ENCODE results near the gene GUCY1A1.

GUCY1A1 gene

DNA sequence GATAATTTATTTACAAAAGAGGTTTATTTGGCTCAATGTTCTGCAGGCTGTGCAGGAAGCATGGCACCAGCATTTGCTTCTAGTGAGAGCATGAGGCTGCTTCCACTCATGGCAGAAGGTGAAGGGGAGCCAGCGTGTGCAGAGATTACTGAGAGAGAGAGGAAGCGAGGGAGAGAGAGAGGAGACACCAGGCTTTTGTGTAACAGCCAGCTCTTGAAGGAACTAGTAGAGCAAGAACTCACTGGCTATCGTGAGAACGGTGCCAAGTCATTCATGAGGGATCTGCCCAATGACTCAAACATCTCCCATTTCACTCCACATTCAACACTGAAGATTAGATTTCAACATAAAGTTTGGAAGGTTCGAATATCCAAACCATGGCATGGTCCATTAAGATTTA lies 12.7 kb downstream of the GUCY1A1 start:
- no peak for DNase-seq (ENCODE audit: low read depth)
- no peak overlapping the region for H3K4me3 ChIP-seq (ENCODE audit: low read depth, low read length)
- TF ChIP-seq, protein P1, sequence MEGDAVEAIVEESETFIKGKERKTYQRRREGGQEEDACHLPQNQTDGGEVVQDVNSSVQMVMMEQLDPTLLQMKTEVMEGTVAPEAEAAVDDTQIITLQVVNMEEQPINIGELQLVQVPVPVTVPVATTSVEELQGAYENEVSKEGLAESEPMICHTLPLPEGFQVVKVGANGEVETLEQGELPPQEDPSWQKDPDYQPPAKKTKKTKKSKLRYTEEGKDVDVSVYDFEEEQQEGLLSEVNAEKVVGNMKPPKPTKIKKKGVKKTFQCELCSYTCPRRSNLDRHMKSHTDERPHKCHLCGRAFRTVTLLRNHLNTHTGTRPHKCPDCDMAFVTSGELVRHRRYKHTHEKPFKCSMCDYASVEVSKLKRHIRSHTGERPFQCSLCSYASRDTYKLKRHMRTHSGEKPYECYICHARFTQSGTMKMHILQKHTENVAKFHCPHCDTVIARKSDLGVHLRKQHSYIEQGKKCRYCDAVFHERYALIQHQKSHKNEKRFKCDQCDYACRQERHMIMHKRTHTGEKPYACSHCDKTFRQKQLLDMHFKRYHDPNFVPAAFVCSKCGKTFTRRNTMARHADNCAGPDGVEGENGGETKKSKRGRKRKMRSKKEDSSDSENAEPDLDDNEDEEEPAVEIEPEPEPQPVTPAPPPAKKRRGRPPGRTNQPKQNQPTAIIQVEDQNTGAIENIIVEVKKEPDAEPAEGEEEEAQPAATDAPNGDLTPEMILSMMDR (IDR thresholded peaks at IDR 0.05; ENCODE audit: low read depth, low read length, missing control alignments), result no peak

DNA sequence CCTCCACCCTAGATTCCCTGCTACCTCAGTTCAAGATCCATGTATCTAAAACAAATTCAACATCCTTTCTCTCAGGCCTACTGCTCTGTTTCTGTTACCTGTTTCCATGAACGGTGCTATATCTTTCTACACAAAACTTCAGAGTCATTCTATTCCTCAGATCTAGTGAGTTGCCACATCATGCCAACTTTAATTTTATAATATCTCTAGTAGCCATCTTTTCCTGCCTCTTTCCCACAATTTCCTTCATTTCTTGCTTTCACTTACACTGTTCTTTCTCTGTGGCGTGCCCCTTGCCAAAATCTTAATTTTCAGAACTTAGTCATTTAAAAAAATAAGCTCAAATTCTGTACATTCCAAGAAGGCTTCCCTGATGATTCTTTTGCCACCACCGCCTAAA lies 15.2 kb downstream of the GUCY1A1 start:
- no peak for DNase-seq (ENCODE audit: low read depth)

DNA sequence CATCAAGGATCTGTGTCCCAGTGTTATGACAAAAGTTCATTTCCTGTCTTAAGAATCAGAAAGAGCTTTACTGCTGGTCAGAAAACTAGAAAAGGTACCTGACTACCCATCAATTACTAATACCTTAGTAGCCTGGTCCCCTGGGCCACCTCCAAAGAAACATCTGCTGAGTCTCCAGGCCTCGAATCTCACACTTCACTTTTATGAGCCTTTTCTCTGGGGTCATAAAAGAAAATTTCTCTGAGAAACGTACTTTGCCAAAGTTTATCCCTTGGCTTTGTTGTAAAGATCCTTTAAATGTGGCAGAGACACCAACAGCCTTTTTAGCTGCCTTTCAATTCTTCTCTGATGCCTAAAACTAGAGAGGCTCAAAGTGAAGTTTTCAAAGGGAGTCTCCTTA lies 17.8 kb downstream of the GUCY1A1 start:
- DNase-seq (ENCODE audit: low read depth), result no peak
- TF ChIP-seq, protein P1 (IDR thresholded peaks at IDR 0.05; ENCODE audit: low read depth, low read length, missing control alignments), result no peak
- no peak overlapping the region for H3K4me3 ChIP-seq (ENCODE audit: low read depth, low read length)

More for the DNA sequence above, 15.2 kb downstream of the GUCY1A1 start:
- H3K4me3 ChIP-seq (ENCODE audit: low read depth, low read length), result no peak overlapping the region
- TF ChIP-seq, protein P1 (IDR thresholded peaks at IDR 0.05; ENCODE audit: low read depth, low read length, missing control alignments), result no peak

DNA sequence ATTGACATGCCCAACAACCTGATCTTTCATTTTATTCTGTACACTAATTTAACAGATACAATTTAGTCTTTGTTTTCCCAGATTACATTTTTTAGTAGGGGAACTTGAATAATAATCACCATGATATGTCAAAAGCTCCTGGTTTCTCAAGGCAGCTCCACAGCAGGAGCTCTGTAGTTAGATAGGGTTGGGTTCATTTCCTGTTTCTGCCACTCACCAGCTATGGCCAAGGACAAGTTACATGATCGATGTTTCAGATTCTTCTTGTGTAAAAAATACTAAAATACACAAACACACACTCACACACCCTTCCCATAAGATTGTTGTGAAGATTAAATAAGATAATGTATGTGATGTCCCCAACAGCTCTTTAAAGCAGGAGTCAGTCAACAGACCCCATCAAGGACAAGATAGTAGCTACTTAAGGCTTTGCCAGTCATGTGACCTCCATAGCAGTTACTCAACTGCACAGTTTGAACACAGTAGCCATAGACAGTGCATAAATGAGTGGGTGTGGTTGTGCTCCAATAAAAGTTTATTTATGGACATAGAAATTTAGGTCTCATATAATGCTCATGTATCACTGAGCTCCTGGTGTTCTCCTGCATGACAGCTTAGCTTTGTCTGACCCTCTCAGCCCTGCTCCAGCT lies 18.4 kb downstream of the GUCY1A1 start:
- DNase-seq (ENCODE audit: low read depth), result no peak
- TF ChIP-seq, protein P1 (IDR thresholded peaks at IDR 0.05; ENCODE audit: low read depth, low read length, missing control alignments), result no peak

DNA sequence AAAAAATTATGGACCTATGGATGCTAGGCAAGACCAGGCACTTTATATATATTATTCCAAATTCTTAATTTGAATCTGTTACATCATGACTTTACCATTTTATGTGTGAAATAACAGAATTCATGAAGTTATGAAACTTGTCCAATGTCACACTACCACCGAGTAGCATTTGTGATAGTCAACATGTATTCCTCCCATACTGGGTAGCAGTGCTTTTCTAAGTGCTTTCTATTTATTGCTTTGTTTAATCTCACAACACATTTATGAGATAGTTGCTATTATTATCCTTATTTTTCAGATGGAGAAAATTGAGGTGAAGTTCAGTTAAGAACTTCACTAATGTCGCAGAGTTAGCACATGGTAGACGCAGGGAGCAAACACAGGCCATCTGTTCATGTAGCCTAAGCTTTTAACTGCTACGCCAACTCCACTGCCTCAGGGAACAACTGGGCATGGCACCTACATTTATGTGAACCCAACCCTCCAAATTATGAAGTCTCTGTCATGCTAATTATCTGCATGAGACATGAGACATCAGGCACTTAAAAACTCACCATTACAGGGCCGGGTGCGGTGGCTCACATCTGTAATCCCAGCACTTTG lies 20.8 kb downstream of the GUCY1A1 start:
- TF ChIP-seq, protein P1 (IDR thresholded peaks at IDR 0.05; ENCODE audit: low read depth, low read length, missing control alignments), result no peak
- DNase-seq (ENCODE audit: low read depth), result no peak

More for the DNA sequence above, 18.4 kb downstream of the GUCY1A1 start:
- no peak overlapping the region for H3K4me3 ChIP-seq (ENCODE audit: low read depth, low read length)

DNA sequence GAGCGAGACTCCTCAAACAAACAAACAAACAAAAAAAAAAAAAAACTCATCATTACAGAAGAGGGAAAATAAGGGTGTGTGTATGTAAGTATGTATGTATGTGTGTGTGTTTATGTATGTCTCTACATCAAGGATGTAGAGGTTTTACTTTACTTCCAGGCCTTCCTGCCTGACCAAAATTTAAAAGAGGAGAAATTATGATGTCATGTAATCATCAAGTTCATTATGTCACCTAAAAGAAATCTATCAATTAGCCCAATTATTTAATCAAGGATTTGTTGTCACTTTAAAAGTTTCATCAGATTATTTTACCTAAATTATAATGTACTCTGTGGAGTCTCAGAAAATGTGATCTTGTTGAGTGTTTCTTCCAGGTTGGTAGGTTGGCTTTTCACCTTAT lies 21.6 kb downstream of the GUCY1A1 start:
- no peak overlapping the region for H3K4me3 ChIP-seq (ENCODE audit: low read depth, low read length)
- TF ChIP-seq, protein P1 (IDR thresholded peaks at IDR 0.05; ENCODE audit: low read depth, low read length, missing control alignments), result no peak
- no peak for DNase-seq (ENCODE audit: low read depth)

More for the DNA sequence above, 20.8 kb downstream of the GUCY1A1 start:
- no peak overlapping the region for H3K4me3 ChIP-seq (ENCODE audit: low read depth, low read length)

DNA sequence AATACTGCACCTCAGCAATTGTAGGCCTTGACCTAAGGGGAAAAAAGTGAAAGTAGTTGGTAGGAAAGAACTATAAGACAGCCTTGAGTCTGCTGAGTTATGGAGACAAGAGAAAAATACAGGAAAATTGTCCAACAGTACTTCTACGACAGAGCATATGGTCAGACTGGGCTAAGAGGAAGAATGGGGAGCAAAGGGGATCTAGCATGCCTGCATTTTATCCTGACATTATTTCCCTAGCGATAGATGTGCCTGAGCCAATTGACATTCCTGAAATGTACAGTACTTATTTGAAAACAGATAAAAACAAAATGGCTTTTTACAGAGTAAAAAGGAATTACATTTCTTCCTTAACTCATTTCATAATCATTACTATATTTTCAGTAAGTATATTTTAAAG lies 22.2 kb downstream of the GUCY1A1 start:
- no peak overlapping the region for H3K4me3 ChIP-seq (ENCODE audit: low read depth, low read length)
- no peak for DNase-seq (ENCODE audit: low read depth)
- TF ChIP-seq, protein P1 (IDR thresholded peaks at IDR 0.05; ENCODE audit: low read depth, low read length, missing control alignments), result no peak
